ENCODE measurements around the gene CREB3L2. TPM values are rescaled to one million over a fixed set of nuclear protein-coding genes. Genes with fewer than 3 reads are reported as not detected.

CREB3L2 gene
- total and polyA plus RNA-seq, 2 of the 13 experiments (the other 11 are each of a cell fraction or from before 2014, with no cell fraction given): 22.1 to 41.1 TPM

GRCh38 chr7:137890449-137890921 lies 111.4 kb downstream of the CREB3L2 start (continued):
- no peak for TF ChIP-seq ZNF512 (CRISPR knock-in tag; IDR thresholded peaks at IDR 0.05)
- TF ChIP-seq ZNF460 (CRISPR knock-in tag; IDR thresholded peaks at IDR 0.05; ENCODE audit: borderline replicate concordance): no peak
- TF ChIP-seq ZNF670 (CRISPR knock-in tag; IDR thresholded peaks at IDR 0.05; ENCODE audit: borderline replicate concordance): no peak
- TF ChIP-seq FOXO4 (CRISPR knock-in tag; conservative IDR thresholded peaks at IDR 0.05): no peak
- no peak for TF ChIP-seq ZBTB20 (CRISPR knock-in tag; IDR thresholded peaks at IDR 0.05; ENCODE audit: borderline replicate concordance, low read depth)
- no peak for TF ChIP-seq KDM2A (CRISPR knock-in tag; IDR thresholded peaks at IDR 0.05; ENCODE audit: borderline replicate concordance, low read depth)
- TF ChIP-seq ZBTB25 (CRISPR knock-in tag; IDR thresholded peaks at IDR 0.05): no peak
- no peak for TF ChIP-seq ZNF138 (CRISPR knock-in tag; IDR thresholded peaks at IDR 0.05; ENCODE audit: low read depth)

GRCh38 chr7:137888241-137888640 lies 113.6 kb downstream of the CREB3L2 start:
- H3K9me3 ChIP-seq (ENCODE audit: low read length): no peaks in the 10 kb centered on the region
- peaks cover 33% of the 10 kb centered on the region for H3K4me1 ChIP-seq (ENCODE audit: insufficient read depth, low read length)
- ChIA-PET POLR2A (no interaction called here), CTCF (ENCODE audit: low intra/inter-chr PET ratio, low total read pairs) (no interaction called here)
- H3K27me3 ChIP-seq (ENCODE audit: control insufficient read depth in 1 of 2, insufficient read depth in 2 of 2, low read length in 2 of 2): no peaks in the 10 kb centered on the region
- WGBS (ENCODE audit: low lambda C conversion rate): 98% methylated on average over 2 of the region's 2 CpGs
- H4K20me1 ChIP-seq (ENCODE audit: insufficient read depth, low read length): no peaks in the 10 kb centered on the region; the same call in 1 of the 2 replicates
- BruUV-seq (replicated peaks): no TSS peak
- no peak overlapping the region for H3K4me2 ChIP-seq (ENCODE audit: low read depth, low read length)
- in situ Hi-C loops (cut with HindIII; ENCODE audit: extremely low pct_ligation_motif_present, low pct_unique_long_range_greater_than_20kb): no loop called here
- H3K79me2 ChIP-seq (ENCODE audit: insufficient read depth, low read length): peaks cover 14% of the 10 kb centered on the region
- no peak for ATAC-seq
- H3K4me3 ChIP-seq (replicated peaks in 1 of 3; ENCODE audit: insufficient read depth in 1 of 3, low read depth in 2 of 3, low read length in 3 of 3): no peak overlapping the region
- no peak for FAIRE-seq
- DNase-seq (ENCODE audit: low spot score): no peak
- intact Hi-C loops (cut with micrococcal nuclease; ENCODE audit: unreplicated experiment): no loop called here
- H3K27ac ChIP-seq (ENCODE audit: extremely low read length, insufficient read depth, low read length): no peak overlapping the region
- peaks cover 27 to 75% of the 10 kb centered on the region in 2 experiments for H3K36me3 ChIP-seq (replicated peaks in 1 of 2; ENCODE audit: control insufficient read depth in 1 of 2, insufficient read depth in 2 of 2, low read length in 2 of 2)
- no peak overlapping the region for H3K9ac ChIP-seq (ENCODE audit: insufficient read depth, low read depth, low read length)
- H2AFZ ChIP-seq (ENCODE audit: low read length): no peak overlapping the region
- TF ChIP-seq ONECUT2 (CRISPR knock-in tag; IDR thresholded peaks at IDR 0.05) (no peak), HES4 (CRISPR knock-in tag; IDR thresholded peaks at IDR 0.05; ENCODE audit: borderline replicate concordance) (no peak), MXI1 (IDR thresholded peaks at IDR 0.05; ENCODE audit: borderline replicate concordance, low read depth, low read length) (no peak), ZNF337 (CRISPR knock-in tag; IDR thresholded peaks at IDR 0.05; ENCODE audit: borderline replicate concordance, low read depth) (no peak), SAFB2 (CRISPR knock-in tag; IDR thresholded peaks at IDR 0.05; ENCODE audit: borderline replicate concordance, low read depth) (no peak), ZKSCAN8 (CRISPR knock-in tag; IDR thresholded peaks at IDR 0.05; ENCODE audit: borderline replicate concordance) (no peak), DRAP1 (CRISPR knock-in tag; IDR thresholded peaks at IDR 0.05) (no peak), POLR2AphosphoS5 (IDR thresholded peaks at IDR 0.05; ENCODE audit: low read depth, low read length) (no peak), ZNF780A (CRISPR knock-in tag; IDR thresholded peaks at IDR 0.05) (no peak), NPAS2 (CRISPR knock-in tag; IDR thresholded peaks at IDR 0.05; ENCODE audit: borderline replicate concordance) (no peak), BCL3 (CRISPR knock-in tag; IDR thresholded peaks at IDR 0.05) (no peak)
